CD4-positive, alpha-beta T cell treated with Interferon gamma for 1 hour (primary cell): Measurements from ENCODE around the gene CHERP.
"Not testable (repeated sequence)": the region's sequence is repeated elsewhere in the genome, so short reads cannot be mapped to it uniquely, and the experiment has no call there.

Experiments
- DNase-seq: peaks from one replicate; pipeline ENCODE4 v3.0.0-alpha.2; 2020

CHERP gene

GRCh38 chr19:16518061-16518460 lies 24.2 kb downstream of the CHERP start:
- DNase-seq = no peak

GRCh38 chr19:16516923-16517610 lies 25.2 kb downstream of the CHERP start:
- no peak for DNase-seq

GRCh38 chr19:16516381-16516780 lies 25.9 kb downstream of the CHERP start:
- no peak for DNase-seq

GRCh38 chr19:16514383-16515019 lies 27.7 kb downstream of the CHERP start:
- DNase-seq = no peak

- DNase-seq = not testable (repeated sequence)
Measured at GRCh38 chr19:16512611-16513010, 29.6 kb downstream of the CHERP start.

GRCh38 chr19:16509141-16510061 lies 32.8 kb downstream of the CHERP start:
- no peak for DNase-seq

GRCh38 chr19:16508546-16508945 lies 33.7 kb downstream of the CHERP start:
- no peak for DNase-seq

GRCh38 chr19:16506961-16507360 lies 35.3 kb downstream of the CHERP start:
- DNase-seq = no peak

GRCh38 chr19:16506161-16506560 lies 36.1 kb downstream of the CHERP start:
- DNase-seq = not testable (repeated sequence)

GRCh38 chr19:16504271-16504670 lies 38.0 kb downstream of the CHERP start:
- no peak for DNase-seq

GRCh38 chr19:16497837-16498236 lies 44.4 kb downstream of the CHERP start:
- no peak for DNase-seq

- no peak for DNase-seq
Measured at GRCh38 chr19:16497042-16497441, 45.2 kb downstream of the CHERP start.

GRCh38 chr19:16496613-16496983 lies 45.6 kb downstream of the CHERP start:
- no peak for DNase-seq

- peak; percentile 97 for DNase-seq
Measured at GRCh38 chr19:16495982-16496612, 46.1 kb downstream of the CHERP start, which contains the start of the genes C19orf44 and CALR3. Gene C19orf44, plus strand, starts transcription at chr19:16496394. Its CDS starts 4,399 bp downstream, at chr19:16500793. Gene CALR3, minus strand, starts transcription at chr19:16496167. Its CDS starts 38 bp downstream, at chr19:16496129.

GRCh38 chr19:16486476-16486875 lies 55.8 kb downstream of the CHERP start:
- not testable (repeated sequence) for DNase-seq

GRCh38 chr19:16482745-16483144 lies 59.5 kb downstream of the CHERP start:
- no peak for DNase-seq

GRCh38 chr19:16477311-16477710 lies 64.9 kb downstream of the CHERP start:
- DNase-seq = no peak

GRCh38 chr19:16476401-16476800 lies 65.8 kb downstream of the CHERP start:
- DNase-seq = no peak

GRCh38 chr19:16473875-16474392 lies 68.3 kb downstream of the CHERP start:
- DNase-seq = no peak

- DNase-seq = no peak
Measured at GRCh38 chr19:16472992-16473391, 69.2 kb downstream of the CHERP start.

GRCh38 chr19:16472559-16472899 lies 69.7 kb downstream of the CHERP start:
- not testable (repeated sequence) for DNase-seq

- DNase-seq = no peak
Measured at GRCh38 chr19:16470911-16471811, 71.1 kb downstream of the CHERP start.
